Thyroid gland (tissue), 4 donors: ENCODE data around the gene AP2A2.

Experiments used
- CTCF ChIP-seq, 6 experiments: fragments of 200-600 bp in 3 of 6; fragments of 450-650 bp in 3 of 6; sonication (generic) in 3 of 6; IDR thresholded peaks; one replicate each; pipeline ENCODE4 v1.5.1; 2016 to 2019; ENCODE audit warnings: antibody characterized with exemption in 6 of 6, mild to moderate bottlenecking in 2 of 6, inconsistent platforms in 1 of 6, moderate library complexity in 1 of 6
- POLR2A ChIP-seq, 2 donors: fragments of 450-650 bp; IDR thresholded peaks; one replicate each; pipeline ENCODE4 v1.6.1; 2017; ENCODE audit warnings: antibody characterized with exemption in 2 of 2, mild to moderate bottlenecking in 2 of 2, moderate library complexity in 1 of 2

DNA sequence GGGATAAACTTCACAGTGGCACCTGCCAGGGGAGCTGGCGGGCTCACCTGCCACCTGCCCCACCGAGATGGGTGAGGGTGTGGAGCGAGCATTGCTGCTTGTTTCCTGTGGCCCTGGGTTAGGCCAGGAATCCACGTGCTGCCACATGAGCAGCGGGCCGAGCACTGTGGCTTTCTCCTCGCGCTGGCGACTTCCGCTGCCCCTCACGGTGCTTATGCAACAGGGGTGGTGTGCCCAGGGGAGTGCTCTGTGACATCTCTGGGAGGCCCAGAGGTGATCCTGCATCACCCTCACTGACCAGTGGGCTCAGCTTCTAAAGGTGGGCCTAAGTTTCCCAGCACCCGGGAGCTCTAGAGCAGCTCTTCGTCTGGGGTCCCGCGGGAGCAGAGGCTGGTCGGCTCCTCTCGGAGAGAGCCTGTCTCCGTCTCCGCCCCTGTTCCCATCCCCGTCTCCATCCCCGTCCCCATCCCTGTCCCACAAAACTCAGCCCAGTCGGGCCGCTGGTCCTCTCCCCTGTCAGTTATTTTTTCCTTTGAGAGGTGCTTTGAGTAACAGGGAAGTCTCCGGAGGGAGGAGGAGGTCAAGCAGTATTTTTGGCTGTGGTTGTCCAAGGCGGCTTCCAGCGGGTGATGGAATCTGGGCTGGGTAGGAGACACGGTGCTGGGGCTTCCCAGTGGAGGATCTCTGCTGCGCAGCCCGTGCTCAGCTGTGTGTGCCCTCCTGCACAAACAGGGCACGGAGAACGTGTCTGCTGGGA lies 42.5 kb downstream of the AP2A2 start:
- TF ChIP-seq CTCF (IDR thresholded peaks at IDR 0.05) (no peak), POLR2A (IDR thresholded peaks at IDR 0.05) (no peak)
